ENCODE data around the gene TP53BP2.

The TP53BP2 gene

DNA sequence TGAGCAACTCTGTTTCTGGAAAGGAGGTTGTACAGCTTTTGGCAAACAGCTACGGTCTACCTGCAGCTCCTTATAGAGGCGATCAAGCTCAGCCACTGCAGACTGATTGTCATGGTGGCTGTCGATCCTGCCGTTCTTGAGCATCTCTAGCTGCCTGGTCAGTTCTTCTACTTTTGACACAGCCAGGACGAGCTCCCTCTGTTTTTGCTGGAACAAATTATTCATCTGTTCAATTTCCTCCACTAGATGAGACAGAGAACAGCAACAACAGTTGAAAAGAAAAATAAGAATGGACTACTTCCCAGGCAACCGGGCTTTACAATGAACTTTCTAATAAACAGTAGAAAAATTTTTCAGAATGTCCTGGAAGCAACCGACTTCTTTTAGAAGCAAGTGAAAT, 42.5 kb downstream of the TP53BP2 start:
- H3K27ac ChIP-seq (ENCODE audit: low read length) = no peak overlapping the region
- TF ChIP-seq EZH2 (IDR thresholded peaks at IDR 0.05; ENCODE audit: borderline replicate concordance, low read depth, low read length, severe bottlenecking) (no peak), CTCF (IDR thresholded peaks at IDR 0.05; ENCODE audit: borderline replicate concordance, extremely low read depth, low read length, poor library complexity, severe bottlenecking) (no peak)
- no peaks in the 10 kb centered on the region for H4K20me1 ChIP-seq (ENCODE audit: insufficient read depth, low read length)
- no peak overlapping the region for H3K4me3 ChIP-seq (ENCODE audit: low read depth in 1 of 2, low read length in 2 of 2)
- no peak overlapping the region for H2AFZ ChIP-seq (ENCODE audit: low read depth, low read length)
- no peaks in the 10 kb centered on the region for H3K79me2 ChIP-seq (ENCODE audit: insufficient read depth, low read length)
- H3K27me3 ChIP-seq (ENCODE audit: insufficient read depth, low read length, poor library complexity) = no peaks in the 10 kb centered on the region
- H3K36me3 ChIP-seq (ENCODE audit: insufficient read depth, low read length) = peaks cover 86% of the 10 kb centered on the region
- DNase-seq (no peak), ATAC-seq (ENCODE audit: insufficient read depth, low read depth) (no peak)
- no peaks in the 10 kb centered on the region for H3K4me1 ChIP-seq (ENCODE audit: insufficient read depth, low read length)
- no peak overlapping the region for H3K4me2 ChIP-seq (ENCODE audit: insufficient read depth, low read length)
- no peaks in the 10 kb centered on the region for H3K9me3 ChIP-seq (ENCODE audit: insufficient read depth, low read length, severe bottlenecking)
- no peak overlapping the region for H3K9ac ChIP-seq (ENCODE audit: low read depth, low read length)

DNA sequence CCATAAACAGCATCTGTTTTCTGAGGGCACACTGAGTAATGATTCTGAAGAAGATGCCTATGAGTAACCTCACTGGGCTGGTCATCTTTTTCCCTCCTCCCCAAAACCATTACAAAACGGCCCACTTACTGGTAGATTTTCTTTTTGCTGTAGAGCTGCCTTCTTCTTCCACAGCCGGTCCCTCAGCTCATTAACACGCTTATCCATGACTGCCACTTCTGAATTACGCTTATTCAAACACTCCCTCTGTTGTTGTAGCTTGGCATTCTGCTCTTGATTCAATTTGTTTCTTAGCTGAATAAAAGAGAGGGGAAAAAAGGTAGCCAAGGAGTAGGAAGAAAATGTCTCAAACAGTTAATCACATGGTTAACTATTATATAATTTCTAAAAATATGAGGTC, 43.1 kb downstream of the TP53BP2 start:
- H3K79me2 ChIP-seq (ENCODE audit: insufficient read depth, low read length) = no peaks in the 10 kb centered on the region
- no peaks in the 10 kb centered on the region for H4K20me1 ChIP-seq (ENCODE audit: insufficient read depth, low read length)
- no peak for DNase-seq
- H3K4me3 ChIP-seq (ENCODE audit: low read depth in 1 of 2, low read length in 2 of 2) = no peak overlapping the region
- TF ChIP-seq EZH2 (IDR thresholded peaks at IDR 0.05; ENCODE audit: borderline replicate concordance, low read depth, low read length, severe bottlenecking) (no peak), CTCF (IDR thresholded peaks at IDR 0.05; ENCODE audit: borderline replicate concordance, extremely low read depth, low read length, poor library complexity, severe bottlenecking) (no peak)
- no peaks in the 10 kb centered on the region for H3K4me1 ChIP-seq (ENCODE audit: insufficient read depth, low read length)
- no peak overlapping the region for H2AFZ ChIP-seq (ENCODE audit: low read depth, low read length)
- ATAC-seq (ENCODE audit: insufficient read depth, low read depth) = no peak
- no peak overlapping the region for H3K9ac ChIP-seq (ENCODE audit: low read depth, low read length)
- H3K36me3 ChIP-seq (ENCODE audit: insufficient read depth, low read length) = peaks cover 86% of the 10 kb centered on the region
- no peak overlapping the region for H3K27ac ChIP-seq (ENCODE audit: low read length)
- H3K4me2 ChIP-seq (ENCODE audit: insufficient read depth, low read length) = no peak overlapping the region
- H3K27me3 ChIP-seq (ENCODE audit: insufficient read depth, low read length, poor library complexity) = no peaks in the 10 kb centered on the region
- no peaks in the 10 kb centered on the region for H3K9me3 ChIP-seq (ENCODE audit: insufficient read depth, low read length, severe bottlenecking)

DNA sequence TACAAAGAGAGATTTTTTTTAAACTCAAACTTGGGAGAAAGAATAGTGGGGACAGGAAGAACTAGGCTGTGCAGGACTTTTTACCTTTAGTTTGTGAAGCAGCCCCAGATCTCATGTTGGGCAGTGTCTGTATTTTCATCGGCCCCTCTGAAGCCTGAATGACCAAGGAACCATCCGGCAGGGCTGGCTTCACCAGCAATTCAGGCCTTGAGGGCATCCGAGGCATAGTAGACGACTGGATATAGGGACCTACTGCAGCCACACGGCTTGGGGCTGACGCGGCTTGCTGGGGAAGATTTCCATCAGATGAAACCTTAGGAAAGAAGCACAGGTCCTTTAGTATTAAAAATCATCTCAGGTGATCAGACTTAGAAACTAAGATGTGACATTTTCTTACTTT, 43.7 kb downstream of the TP53BP2 start:
- no peaks in the 10 kb centered on the region for H3K4me1 ChIP-seq (ENCODE audit: insufficient read depth, low read length)
- no peaks in the 10 kb centered on the region for H3K9me3 ChIP-seq (ENCODE audit: insufficient read depth, low read length, severe bottlenecking)
- no peaks in the 10 kb centered on the region for H3K79me2 ChIP-seq (ENCODE audit: insufficient read depth, low read length)
- no peak for TF ChIP-seq EZH2 (IDR thresholded peaks at IDR 0.05; ENCODE audit: borderline replicate concordance, low read depth, low read length, severe bottlenecking)
- TF ChIP-seq CTCF (IDR thresholded peaks at IDR 0.05; ENCODE audit: borderline replicate concordance, extremely low read depth, low read length, poor library complexity, severe bottlenecking) = no peak
- no peak overlapping the region for H2AFZ ChIP-seq (ENCODE audit: low read depth, low read length)
- H3K4me2 ChIP-seq (ENCODE audit: insufficient read depth, low read length) = no peak overlapping the region
- H3K4me3 ChIP-seq (ENCODE audit: low read depth in 1 of 2, low read length in 2 of 2) = no peak overlapping the region
- H3K9ac ChIP-seq (ENCODE audit: low read depth, low read length) = no peak overlapping the region
- peaks cover 82% of the 10 kb centered on the region for H3K36me3 ChIP-seq (ENCODE audit: insufficient read depth, low read length)
- ATAC-seq (ENCODE audit: insufficient read depth, low read depth) (no peak), DNase-seq (no peak)
- H3K27me3 ChIP-seq (ENCODE audit: insufficient read depth, low read length, poor library complexity) = no peaks in the 10 kb centered on the region
- no peak overlapping the region for H3K27ac ChIP-seq (ENCODE audit: low read length)
- no peaks in the 10 kb centered on the region for H4K20me1 ChIP-seq (ENCODE audit: insufficient read depth, low read length)

GRCh38 chr1:223796210-223796609, 49.5 kb downstream of the TP53BP2 start:
- H3K27ac ChIP-seq (ENCODE audit: low read length) = no peak overlapping the region
- H3K4me2 ChIP-seq (ENCODE audit: insufficient read depth, low read length) = no peak overlapping the region
- DNase-seq (no peak), ATAC-seq (ENCODE audit: insufficient read depth, low read depth) (no peak)
- no peaks in the 10 kb centered on the region for H3K27me3 ChIP-seq (ENCODE audit: insufficient read depth, low read length, poor library complexity)
- no peaks in the 10 kb centered on the region for H3K79me2 ChIP-seq (ENCODE audit: insufficient read depth, low read length)
- H3K36me3 ChIP-seq (ENCODE audit: insufficient read depth, low read length) = peaks cover 84% of the 10 kb centered on the region
- TF ChIP-seq EZH2 (IDR thresholded peaks at IDR 0.05; ENCODE audit: borderline replicate concordance, low read depth, low read length, severe bottlenecking) = no peak
- TF ChIP-seq CTCF (IDR thresholded peaks at IDR 0.05; ENCODE audit: borderline replicate concordance, extremely low read depth, low read length, poor library complexity, severe bottlenecking) = no peak
- no peak overlapping the region for H3K4me3 ChIP-seq (ENCODE audit: low read depth in 1 of 2, low read length in 2 of 2)
- H2AFZ ChIP-seq (ENCODE audit: low read depth, low read length) = no peak overlapping the region
- no peaks in the 10 kb centered on the region; the same call in 1 of the 2 replicates for H4K20me1 ChIP-seq (ENCODE audit: insufficient read depth, low read length)
- H3K9ac ChIP-seq (ENCODE audit: low read depth, low read length) = no peak overlapping the region
- H3K9me3 ChIP-seq (ENCODE audit: insufficient read depth, low read length, severe bottlenecking) = no peaks in the 10 kb centered on the region
- no peaks in the 10 kb centered on the region for H3K4me1 ChIP-seq (ENCODE audit: insufficient read depth, low read length)
